Fibroblast of mammary gland (primary cell): ENCODE measurements around the gene ZBTB46.

Experiments
- DNase-seq: peaks from one replicate; pipeline ENCODE4 v3.0.0-alpha.2; 2010; ENCODE audit warnings: low read depth
- H3K4me3 ChIP-seq: 2 replicates; pipeline ENCODE4 v1.5.1; 2011; ENCODE audit warnings: low read depth, mild to moderate bottlenecking, low read length, moderate library complexity; ENCODE audit not compliant: control insufficient read depth
- TF ChIP-seq, protein P1 (sequence below): conservative IDR thresholded peaks from 2 replicates; pipeline ENCODE4 v1.5.1; 2011; ENCODE audit warnings: low read depth, low read length, inconsistent platforms; ENCODE audit not compliant: control insufficient read depth, insufficient read depth

ZBTB46 gene

DNA sequence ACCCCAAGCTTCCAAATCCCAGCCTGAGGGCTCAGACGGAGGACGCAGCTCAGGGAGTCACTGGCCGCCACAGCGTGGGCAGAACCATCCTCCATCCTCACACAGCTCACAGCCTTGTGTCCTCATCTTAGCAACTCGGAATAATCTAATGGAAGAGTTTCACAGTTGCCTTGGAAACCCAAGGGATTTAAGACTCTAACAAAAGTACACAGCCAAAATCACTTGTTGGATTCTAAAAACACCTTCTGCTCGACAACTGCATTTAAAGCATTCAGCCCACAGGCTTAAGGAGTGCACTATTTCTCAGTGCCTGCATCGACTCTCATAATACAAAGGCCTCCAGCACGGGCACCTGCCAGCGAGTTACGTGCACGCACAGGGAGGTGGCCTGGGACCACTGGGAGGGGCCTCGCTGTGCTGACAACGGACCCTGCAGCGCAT lies 45.4 kb downstream of the ZBTB46 start:
- no peak overlapping the region for H3K4me3 ChIP-seq
- TF ChIP-seq, protein P1, sequence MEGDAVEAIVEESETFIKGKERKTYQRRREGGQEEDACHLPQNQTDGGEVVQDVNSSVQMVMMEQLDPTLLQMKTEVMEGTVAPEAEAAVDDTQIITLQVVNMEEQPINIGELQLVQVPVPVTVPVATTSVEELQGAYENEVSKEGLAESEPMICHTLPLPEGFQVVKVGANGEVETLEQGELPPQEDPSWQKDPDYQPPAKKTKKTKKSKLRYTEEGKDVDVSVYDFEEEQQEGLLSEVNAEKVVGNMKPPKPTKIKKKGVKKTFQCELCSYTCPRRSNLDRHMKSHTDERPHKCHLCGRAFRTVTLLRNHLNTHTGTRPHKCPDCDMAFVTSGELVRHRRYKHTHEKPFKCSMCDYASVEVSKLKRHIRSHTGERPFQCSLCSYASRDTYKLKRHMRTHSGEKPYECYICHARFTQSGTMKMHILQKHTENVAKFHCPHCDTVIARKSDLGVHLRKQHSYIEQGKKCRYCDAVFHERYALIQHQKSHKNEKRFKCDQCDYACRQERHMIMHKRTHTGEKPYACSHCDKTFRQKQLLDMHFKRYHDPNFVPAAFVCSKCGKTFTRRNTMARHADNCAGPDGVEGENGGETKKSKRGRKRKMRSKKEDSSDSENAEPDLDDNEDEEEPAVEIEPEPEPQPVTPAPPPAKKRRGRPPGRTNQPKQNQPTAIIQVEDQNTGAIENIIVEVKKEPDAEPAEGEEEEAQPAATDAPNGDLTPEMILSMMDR, result no peak
- no peak for DNase-seq

GRCh38 chr20:63783970-63784369 lies 47.1 kb downstream of the ZBTB46 start:
- DNase-seq, result no peak
- TF ChIP-seq, protein P1, result no peak

DNA sequence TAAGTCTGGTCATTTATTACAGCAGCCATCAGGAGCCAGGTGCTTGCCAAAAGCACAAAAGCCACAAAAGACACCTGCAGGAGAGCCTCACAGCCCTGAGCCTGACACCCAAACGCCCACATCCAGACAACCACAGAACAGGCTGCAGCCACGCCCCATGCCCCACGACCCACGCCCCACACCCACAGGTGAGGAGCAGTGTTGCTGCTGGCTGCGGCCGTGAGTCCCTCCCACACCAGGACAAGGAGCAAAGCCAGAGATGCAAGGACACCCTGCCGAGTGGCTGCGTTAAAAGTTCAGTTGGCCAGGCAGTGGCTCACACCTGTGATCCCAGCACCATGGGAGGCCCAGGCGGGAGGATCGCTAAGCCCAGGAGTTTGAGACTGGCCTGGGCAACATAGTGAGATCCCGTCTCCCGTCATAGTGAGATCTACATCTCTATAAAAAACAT lies 48.5 kb downstream of the ZBTB46 start:
- TF ChIP-seq, protein P1, result no peak
- H3K4me3 ChIP-seq, result no peak overlapping the region
- DNase-seq, result no peak

More at GRCh38 chr20:63783970-63784369, 47.1 kb downstream of the ZBTB46 start:
- H3K4me3 ChIP-seq, result no peak overlapping the region

GRCh38 chr20:63782051-63782471 lies 49.0 kb downstream of the ZBTB46 start:
- TF ChIP-seq, protein P1, result no peak
- DNase-seq, result no peak
- no peak overlapping the region for H3K4me3 ChIP-seq

DNA sequence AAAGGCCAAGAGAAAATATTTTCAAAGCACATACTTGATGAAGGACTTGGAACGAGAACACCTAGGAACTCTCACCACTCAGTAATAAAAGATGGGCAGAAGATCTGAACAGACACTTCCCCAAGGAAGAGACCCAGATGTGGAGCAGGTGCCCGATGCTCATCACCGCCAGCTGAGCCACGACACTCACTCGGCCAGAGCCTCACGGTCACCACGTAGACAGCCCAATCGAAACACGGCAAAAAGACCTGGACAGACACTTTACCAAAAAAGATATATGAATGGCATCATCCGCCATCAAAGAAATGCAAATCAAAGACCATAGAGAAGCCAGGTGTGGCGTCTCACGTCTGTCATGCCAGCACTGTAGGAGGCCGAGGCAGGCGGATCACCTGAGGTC lies 49.9 kb downstream of the ZBTB46 start:
- DNase-seq, result no peak

DNA sequence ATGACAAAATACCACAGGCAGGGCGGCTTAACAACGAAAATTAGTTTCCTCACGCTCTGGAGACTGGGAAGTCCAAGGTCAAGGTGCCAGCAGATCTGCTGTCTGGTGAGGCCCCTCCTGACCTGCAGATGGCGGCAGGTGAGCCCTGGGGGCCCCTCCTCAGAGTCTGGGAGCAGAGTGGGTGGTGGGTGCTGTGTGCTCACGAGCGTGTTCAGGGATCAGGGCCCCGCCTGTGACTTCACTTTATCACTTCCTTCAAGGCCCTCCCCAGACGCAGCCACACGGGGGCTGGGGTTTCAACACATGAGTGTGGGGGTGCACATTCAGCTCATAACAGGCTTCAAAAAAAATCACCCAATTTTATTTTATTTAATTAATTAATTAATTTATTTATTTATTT lies 52.2 kb downstream of the ZBTB46 start:
- TF ChIP-seq, protein P1, result no peak
- DNase-seq, result no peak
- H3K4me3 ChIP-seq, result no peak overlapping the region

More for the DNA sequence above, 49.9 kb downstream of the ZBTB46 start:
- H3K4me3 ChIP-seq, result no peak overlapping the region
- TF ChIP-seq, protein P1, result no peak
